IMR-90 (cell line): ENCODE results near the gene AXDND1.

Source experiments
- BHLHE40 ChIP-seq: fragments of 150-350 bp; IDR thresholded peaks from 2 replicates; pipeline ENCODE4 v1.6.1; 2016; ENCODE audit warnings: mild to moderate bottlenecking, low read depth, low read length
- CHD1 ChIP-seq: IDR thresholded peaks from 2 replicates; pipeline ENCODE4 v1.6.1; 2012; ENCODE audit warnings: low read depth, low read length, improper control_type of control experiment
- CTCF ChIP-seq: conservative IDR thresholded peaks from 2 replicates; pipeline ENCODE4 v1.5.1; 2012; ENCODE audit warnings: mild to moderate bottlenecking, low read depth, low read length, improper control_type of control experiment
- MAFK ChIP-seq: IDR thresholded peaks from 2 replicates; pipeline ENCODE4 v1.6.1; 2012; ENCODE audit warnings: low read depth, low read length, improper control_type of control experiment
- MAZ ChIP-seq: IDR thresholded peaks from 2 replicates; pipeline ENCODE4 v1.6.1; 2012; ENCODE audit warnings: low read depth, mild to moderate bottlenecking, low read length, improper control_type of control experiment, moderate library complexity, borderline replicate concordance
- MXI1 ChIP-seq: IDR thresholded peaks from 2 replicates; pipeline ENCODE4 v1.6.1; 2012; ENCODE audit warnings: low read depth, mild to moderate bottlenecking, low read length, moderate library complexity, borderline replicate concordance
- POLR2A ChIP-seq: IDR thresholded peaks from 2 replicates; pipeline ENCODE4 v1.6.1; 2012; ENCODE audit warnings: mild to moderate bottlenecking, low read depth, low read length
- RAD21 ChIP-seq: IDR thresholded peaks from 2 replicates; pipeline ENCODE4 v1.6.1; 2012; ENCODE audit warnings: low read length, improper control_type of control experiment
- SMC3 ChIP-seq: fragments of 150-350 bp; IDR thresholded peaks from 2 replicates; pipeline ENCODE4 v1.6.1; 2016; ENCODE audit warnings: low read depth, mild to moderate bottlenecking, antibody characterized with exemption, low read length, moderate library complexity

- TF ChIP-seq MXI1 = no peak
- TF ChIP-seq CTCF = no peak
- no peak for TF ChIP-seq RAD21
- TF ChIP-seq POLR2A = no peak
- TF ChIP-seq SMC3 = no peak
- TF ChIP-seq MAZ = no peak
- TF ChIP-seq MAFK = no peak
- TF ChIP-seq CHD1 = no peak
- no peak for TF ChIP-seq BHLHE40
Observed at GRCh38 chr1:179327196-179327595, 38.6 kb upstream of the AXDND1 start.
